Cardiac muscle cell (in vitro differentiated cells and primary cell): ENCODE data around the gene SCD. TPM values are rescaled to one million over a fixed set of nuclear protein-coding genes. Genes with fewer than 3 reads are reported as not detected.

Experiments
- DNase-seq, 2 donors: peaks; one replicate each; pipeline versions ENCODE4 v3.0.0 to v3.0.0-alpha.2; 2010 to 2017; ENCODE audit warnings: low read depth in 1 of 2, low spot score in 1 of 2
- H3K27ac ChIP-seq: fragments of 200-600 bp; sonication (generic); 2 replicates; pipeline ENCODE4 v1.5.1; 2016
- H3K27me3 ChIP-seq: fragments of 200-600 bp; sonication (generic); 2 replicates; pipeline ENCODE4 v1.6.0; 2016; ENCODE audit warnings: control low read depth
- H3K36me3 ChIP-seq: fragments of 200-600 bp; sonication (generic); 2 replicates; pipeline ENCODE4 v1.5.1; 2016; ENCODE audit warnings: control low read depth
- H3K4me1 ChIP-seq: fragments of 200-600 bp; sonication (generic); 2 replicates; pipeline ENCODE4 v1.8.1; 2017; ENCODE audit warnings: low read depth, mild to moderate bottlenecking, mixed run types
- H3K4me3 ChIP-seq: fragments of 200-600 bp; sonication (generic); 2 replicates; pipeline ENCODE4 v1.5.1; 2016; ENCODE audit warnings: mild to moderate bottlenecking
- H3K9me3 ChIP-seq: fragments of 200-600 bp; sonication (generic); 2 replicates; pipeline ENCODE4 v1.5.1; 2017; ENCODE audit warnings: low read depth, mild to moderate bottlenecking, control low read depth
- polyA plus RNA-seq: library from polyadenylated mRNA; unstranded; fragments of >200 nt; fragmentation: Nextera tagmentation; extraction: Ambion mirVana; gene quantifications from 2 replicates; pipeline ENCODE4 v1.2.1, GENCODE V29; 2016
- total RNA-seq: library from RNA; depleted of rRNA; stranded (reverse); fragments of >200 nt; gene quantifications from 2 replicates; pipeline ENCODE4 v1.2.3, GENCODE V29; 2016
- TF ChIP-seq, protein P1 (sequence below): IDR thresholded peaks from 2 replicates; pipeline ENCODE4 v1.5.1; 2012; ENCODE audit warnings: low read depth, mild to moderate bottlenecking, low read length

Gene SCD
- total and polyA plus RNA-seq, 2 experiments from 2014 or later, result 149 to 246 TPM

DNA sequence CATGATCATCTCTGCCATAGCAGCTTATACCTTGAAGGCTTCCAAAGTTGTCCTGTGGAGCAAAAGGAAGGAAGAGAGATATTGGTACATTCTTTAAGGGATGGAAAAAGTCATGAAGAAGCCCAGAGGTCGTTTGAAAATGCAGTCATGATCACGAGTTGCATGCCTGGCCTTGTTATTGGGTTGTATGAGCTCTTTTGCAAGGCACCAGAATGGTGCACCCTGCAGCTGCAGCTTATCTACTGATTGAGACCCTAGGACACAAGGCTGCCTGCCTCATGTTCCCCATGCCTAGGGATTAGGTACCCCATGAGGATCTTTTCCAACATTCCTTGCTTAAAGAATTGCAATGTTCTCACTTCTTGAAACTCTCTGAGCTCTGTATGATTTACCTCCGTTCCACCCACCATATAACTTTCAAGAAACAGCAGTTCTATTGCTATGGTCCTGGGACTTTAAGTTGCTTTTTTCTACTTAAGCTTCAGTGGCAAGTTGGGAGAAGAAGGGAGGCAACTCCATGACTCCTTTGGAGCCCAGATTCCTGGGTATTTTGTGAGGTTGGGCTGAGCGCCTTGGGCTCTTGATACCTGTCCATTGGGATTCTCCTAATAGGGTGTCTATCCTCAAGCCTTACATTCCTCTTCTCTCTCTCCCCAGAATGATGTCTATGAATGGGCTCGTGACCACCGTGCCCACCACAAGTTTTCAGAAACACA is 6.9 kb downstream of the SCD start:
- no peaks in the 10 kb centered on the region for H3K27me3 ChIP-seq
- H3K27ac ChIP-seq, result no peak overlapping the region
- H3K4me1 ChIP-seq, result peaks cover 45% of the 10 kb centered on the region
- no peak overlapping the region for H3K4me3 ChIP-seq
- H3K36me3 ChIP-seq, result peaks cover 66% of the 10 kb centered on the region
- H3K9me3 ChIP-seq, result no peaks in the 10 kb centered on the region
- TF ChIP-seq, protein P1, sequence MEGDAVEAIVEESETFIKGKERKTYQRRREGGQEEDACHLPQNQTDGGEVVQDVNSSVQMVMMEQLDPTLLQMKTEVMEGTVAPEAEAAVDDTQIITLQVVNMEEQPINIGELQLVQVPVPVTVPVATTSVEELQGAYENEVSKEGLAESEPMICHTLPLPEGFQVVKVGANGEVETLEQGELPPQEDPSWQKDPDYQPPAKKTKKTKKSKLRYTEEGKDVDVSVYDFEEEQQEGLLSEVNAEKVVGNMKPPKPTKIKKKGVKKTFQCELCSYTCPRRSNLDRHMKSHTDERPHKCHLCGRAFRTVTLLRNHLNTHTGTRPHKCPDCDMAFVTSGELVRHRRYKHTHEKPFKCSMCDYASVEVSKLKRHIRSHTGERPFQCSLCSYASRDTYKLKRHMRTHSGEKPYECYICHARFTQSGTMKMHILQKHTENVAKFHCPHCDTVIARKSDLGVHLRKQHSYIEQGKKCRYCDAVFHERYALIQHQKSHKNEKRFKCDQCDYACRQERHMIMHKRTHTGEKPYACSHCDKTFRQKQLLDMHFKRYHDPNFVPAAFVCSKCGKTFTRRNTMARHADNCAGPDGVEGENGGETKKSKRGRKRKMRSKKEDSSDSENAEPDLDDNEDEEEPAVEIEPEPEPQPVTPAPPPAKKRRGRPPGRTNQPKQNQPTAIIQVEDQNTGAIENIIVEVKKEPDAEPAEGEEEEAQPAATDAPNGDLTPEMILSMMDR, result no peak
- no peak for DNase-seq

DNA sequence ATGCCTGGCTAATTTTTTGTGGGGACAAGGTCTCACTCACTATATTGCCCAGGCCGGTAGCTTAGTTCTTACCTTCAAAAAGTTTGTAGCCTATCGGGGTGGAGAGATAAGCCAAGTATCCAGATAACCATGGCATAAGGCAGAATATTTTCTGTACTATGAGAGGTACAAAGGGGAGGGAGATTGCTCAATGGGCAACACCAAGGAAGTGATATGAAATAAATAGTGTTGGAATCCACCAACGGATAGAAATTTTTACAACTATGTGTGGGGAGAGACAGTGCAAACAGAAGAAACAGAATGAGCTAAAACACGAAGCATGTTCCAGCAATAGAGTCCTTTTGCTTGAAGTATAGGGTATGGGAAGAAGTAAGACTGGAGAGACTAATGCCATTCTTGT is 8.1 kb downstream of the SCD start:
- Histone ChIP-seq H3K4me1 (peaks cover 46% of the 10 kb centered on the region), H3K9me3 (no peaks in the 10 kb centered on the region), H3K27ac (peak overlapping the region; percentile 56), H3K4me3 (no peak overlapping the region), H3K27me3 (no peaks in the 10 kb centered on the region), H3K36me3 (peaks cover 60% of the 10 kb centered on the region)
- TF ChIP-seq, protein P1, result no peak
- DNase-seq, result no peak

DNA sequence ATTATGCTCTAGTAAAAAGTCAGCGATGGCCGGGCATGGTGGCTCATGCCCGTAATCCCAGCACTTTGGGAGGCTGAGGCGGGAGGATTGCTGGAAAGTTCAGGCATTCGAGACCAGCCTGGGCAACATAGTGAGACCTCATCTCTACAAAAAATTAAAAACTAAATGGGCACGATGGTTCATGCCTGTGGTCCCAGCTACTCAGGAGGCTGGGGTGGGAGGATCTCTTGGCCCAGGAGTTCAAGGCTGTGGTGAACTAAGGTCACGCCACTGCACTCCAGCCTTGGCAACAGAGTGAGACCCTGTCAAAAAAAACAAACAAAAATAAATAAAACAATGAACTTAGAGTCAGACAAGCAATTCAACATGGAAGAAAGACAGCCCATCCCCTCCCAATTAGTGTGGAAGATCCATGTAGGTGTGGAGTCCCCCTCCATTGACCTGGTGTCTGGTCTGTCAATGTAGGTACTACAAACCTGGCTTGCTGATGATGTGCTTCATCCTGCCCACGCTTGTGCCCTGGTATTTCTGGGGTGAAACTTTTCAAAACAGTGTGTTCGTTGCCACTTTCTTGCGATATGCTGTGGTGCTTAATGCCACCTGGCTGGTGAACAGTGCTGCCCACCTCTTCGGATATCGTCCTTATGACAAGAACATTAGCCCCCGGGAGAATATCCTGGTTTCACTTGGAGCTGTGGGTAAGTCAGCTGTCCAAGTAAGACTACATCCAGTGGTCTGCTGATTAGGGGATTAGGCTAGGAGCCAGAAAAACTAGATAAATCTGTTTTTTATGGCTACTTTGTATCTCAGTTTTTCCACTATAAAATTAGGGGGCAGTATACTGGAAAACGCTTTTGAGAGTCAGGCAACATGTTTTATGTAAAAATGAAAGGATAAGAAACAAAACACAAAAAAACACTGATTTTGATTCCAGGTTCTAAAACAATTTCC is 9.3 kb downstream of the SCD start:
- Histone ChIP-seq H3K36me3 (peaks cover 63% of the 10 kb centered on the region), H3K9me3 (no peaks in the 10 kb centered on the region), H3K4me1 (peaks cover 39% of the 10 kb centered on the region), H3K4me3 (no peak overlapping the region), H3K27ac (peak overlapping the region; percentile 75), H3K27me3 (no peaks in the 10 kb centered on the region)
- TF ChIP-seq, protein P1, result no peak
- no peak for DNase-seq

DNA sequence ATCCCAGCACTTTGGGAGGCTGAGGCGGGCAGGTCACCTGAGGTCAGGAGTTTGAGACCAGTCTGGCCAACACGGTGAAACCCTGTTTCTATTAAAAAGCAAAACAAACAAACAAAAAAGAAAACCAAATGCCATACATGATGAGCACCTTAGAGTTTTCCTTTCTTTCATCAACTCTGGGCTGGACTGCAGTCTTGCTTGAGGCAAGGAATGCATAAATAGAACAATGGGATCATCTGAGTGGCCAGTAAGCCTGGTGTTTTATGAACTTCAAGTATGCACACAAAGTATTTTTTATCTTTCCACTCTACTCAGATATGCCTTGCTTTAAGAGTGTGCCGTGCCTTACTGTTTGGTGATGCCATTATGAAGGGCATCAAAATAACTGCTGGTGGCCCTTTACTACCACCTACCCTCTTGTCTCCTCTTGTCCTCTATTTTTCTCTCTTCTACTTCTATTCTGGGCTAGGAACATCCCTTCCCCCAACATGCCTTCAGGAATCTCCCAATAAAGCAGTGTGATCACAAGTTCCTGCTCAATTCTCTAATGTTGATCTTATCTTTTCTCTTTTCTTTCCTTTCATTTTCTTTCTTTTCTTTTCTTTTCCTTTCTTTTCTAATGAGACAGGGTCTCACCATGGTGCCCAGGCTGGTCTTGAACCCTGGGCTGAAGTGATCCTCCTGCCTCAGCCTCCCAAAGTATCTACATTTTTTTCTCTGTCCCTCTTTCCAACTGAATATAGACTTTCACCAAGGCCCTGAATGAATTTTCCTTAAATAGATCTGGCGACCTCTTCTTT is 10.2 kb downstream of the SCD start:
- no peaks in the 10 kb centered on the region for H3K9me3 ChIP-seq
- no peak for DNase-seq
- H3K4me1 ChIP-seq, result peaks cover 34% of the 10 kb centered on the region
- H3K27me3 ChIP-seq, result no peaks in the 10 kb centered on the region
- TF ChIP-seq, protein P1, result no peak
- H3K4me3 ChIP-seq, result no peak overlapping the region
- peak overlapping the region; percentile 75 for H3K27ac ChIP-seq
- peaks cover 65% of the 10 kb centered on the region for H3K36me3 ChIP-seq

DNA sequence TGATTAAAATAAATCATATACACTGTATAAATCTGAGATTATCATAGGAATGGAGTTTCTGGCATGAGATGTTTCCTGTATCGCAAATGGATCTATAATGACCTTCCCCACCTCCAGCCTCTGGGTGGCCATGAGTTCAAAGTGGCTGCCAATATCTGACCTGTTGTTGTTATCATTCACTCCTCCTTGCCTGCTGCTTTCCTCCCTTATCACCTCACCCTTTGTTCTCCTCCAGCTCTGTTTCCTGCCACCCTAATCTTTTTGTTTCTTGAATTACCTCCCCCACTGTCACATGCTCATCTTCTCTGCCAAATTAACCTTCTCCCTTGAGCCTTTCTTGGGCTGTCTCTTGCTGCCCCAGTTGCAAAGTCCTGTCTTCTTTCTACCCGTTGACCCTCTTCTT is 12.0 kb downstream of the SCD start:
- Histone ChIP-seq H3K36me3 (peaks cover 58% of the 10 kb centered on the region), H3K4me3 (no peak overlapping the region), H3K4me1 (peaks cover 34% of the 10 kb centered on the region), H3K27ac (peak overlapping the region; percentile 84), H3K27me3 (no peaks in the 10 kb centered on the region), H3K9me3 (no peaks in the 10 kb centered on the region)
- peak in 1 of 2 donors; percentile 41 for DNase-seq
- TF ChIP-seq, protein P1, result no peak
